OCI-LY3 (cell line): ENCODE data around the gene INHBB.

Experiments
- H2AFZ ChIP-seq: fragments of 200-600, 300-600 bp; shearing (Covaris generic); 2 replicates; pipeline ENCODE4 v1.6.0; 2014; ENCODE audit warnings: antibody characterized with exemption, low read depth, low read length
- H3K27ac ChIP-seq: fragments of 200-600, 300-600 bp; sonication (generic); 2 replicates; pipeline ENCODE4 v1.5.1; 2014; ENCODE audit warnings: mild to moderate bottlenecking, low read length, moderate library complexity, mixed read lengths
- H3K27me3 ChIP-seq: fragments of 200-600, 300-600 bp; sonication (generic); 2 replicates; pipeline ENCODE4 v1.6.1; 2014; ENCODE audit warnings: low read depth, low read length, mixed read lengths
- H3K36me3 ChIP-seq: fragments of 200-600, 300-600 bp; sonication (generic); replicated peaks from 2 replicates; pipeline ENCODE3; 2014; ENCODE audit warnings: low read depth, low read length, mixed read lengths
- H3K4me1 ChIP-seq: fragments of 300-600, 200-600 bp; sonication (generic); 2 replicates; pipeline ENCODE4 v1.6.1; 2014; ENCODE audit warnings: low read length, mixed read lengths
- H3K4me2 ChIP-seq: fragments of 200-600, 300-600 bp; sonication (generic); 2 replicates; pipeline ENCODE4 v1.6.1; 2014; ENCODE audit warnings: low read length, mixed read lengths
- H3K4me3 ChIP-seq: fragments of 300-600, 200-600 bp; sonication (generic); 2 replicates; pipeline ENCODE4 v1.5.1; 2014; ENCODE audit warnings: antibody characterized with exemption, mild to moderate bottlenecking, low read length, moderate library complexity
- H3K79me2 ChIP-seq: fragments of 300-600, 200-600 bp; shearing (Covaris generic); 2 replicates; pipeline ENCODE4 v1.6.1; 2014; ENCODE audit warnings: mild to moderate bottlenecking, low read length, mixed read lengths
- H3K9ac ChIP-seq: fragments of 300-600, 200-600 bp; shearing (Covaris generic); 2 replicates; pipeline ENCODE4 v1.6.0; 2014; ENCODE audit warnings: mild to moderate bottlenecking, low read length, moderate library complexity
- H3K9me3 ChIP-seq: fragments of 200-600, 300-600 bp; shearing (Covaris generic); 2 replicates; pipeline ENCODE4 v1.6.1; 2014; ENCODE audit warnings: low read length, mixed read lengths; ENCODE audit not compliant: insufficient read depth
- H4K20me1 ChIP-seq: fragments of 200-600, 300-600 bp; sonication (generic); 2 replicates; pipeline ENCODE4 v1.6.1; 2016; ENCODE audit warnings: low read length, mixed read lengths; ENCODE audit not compliant: insufficient read depth
- EZH2phosphoT487 ChIP-seq: fragments of 200-600 bp; shearing (Covaris generic); IDR thresholded peaks from 2 replicates; pipeline ENCODE4 v1.6.1; 2018; ENCODE audit warnings: antibody characterized with exemption, mixed run types, low read depth
- TF ChIP-seq, protein P1 (sequence below): fragments of 200-600, 300-600 bp; sonication (generic); IDR thresholded peaks from 2 replicates; pipeline ENCODE4 v1.5.1; 2014; ENCODE audit warnings: antibody characterized with exemption, low read length, low read depth

The INHBB gene

DNA sequence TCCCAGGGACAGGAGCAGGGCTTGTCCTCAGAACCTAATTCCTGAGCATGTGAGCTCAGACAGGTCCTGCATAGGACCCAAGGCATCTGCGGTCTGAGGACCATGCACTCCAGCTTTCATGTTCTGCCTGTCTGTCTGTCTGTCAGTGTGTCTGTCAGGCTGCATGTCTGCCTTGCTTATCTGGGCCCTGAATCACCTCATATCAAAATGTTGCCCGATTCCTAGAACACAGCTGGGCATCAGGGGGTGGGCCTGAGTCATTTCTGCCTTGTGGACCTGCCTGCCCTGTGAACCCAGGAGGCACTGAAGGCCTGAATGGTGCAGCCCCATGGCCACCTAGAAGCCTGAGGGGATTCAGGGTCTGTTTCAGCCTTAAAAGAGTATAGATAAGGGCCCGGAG lies 22.1 kb downstream of the INHBB start:
- H3K9me3 ChIP-seq, result no peaks in the 10 kb centered on the region
- no peaks in the 10 kb centered on the region for H3K36me3 ChIP-seq
- H3K27ac ChIP-seq, result no peak overlapping the region
- H3K27me3 ChIP-seq, result no peaks in the 10 kb centered on the region
- H4K20me1 ChIP-seq, result no peaks in the 10 kb centered on the region
- H3K79me2 ChIP-seq, result no peaks in the 10 kb centered on the region
- no peaks in the 10 kb centered on the region for H3K4me1 ChIP-seq
- no peak overlapping the region for H3K4me2 ChIP-seq
- no peak overlapping the region for H2AFZ ChIP-seq
- TF ChIP-seq, protein P1, sequence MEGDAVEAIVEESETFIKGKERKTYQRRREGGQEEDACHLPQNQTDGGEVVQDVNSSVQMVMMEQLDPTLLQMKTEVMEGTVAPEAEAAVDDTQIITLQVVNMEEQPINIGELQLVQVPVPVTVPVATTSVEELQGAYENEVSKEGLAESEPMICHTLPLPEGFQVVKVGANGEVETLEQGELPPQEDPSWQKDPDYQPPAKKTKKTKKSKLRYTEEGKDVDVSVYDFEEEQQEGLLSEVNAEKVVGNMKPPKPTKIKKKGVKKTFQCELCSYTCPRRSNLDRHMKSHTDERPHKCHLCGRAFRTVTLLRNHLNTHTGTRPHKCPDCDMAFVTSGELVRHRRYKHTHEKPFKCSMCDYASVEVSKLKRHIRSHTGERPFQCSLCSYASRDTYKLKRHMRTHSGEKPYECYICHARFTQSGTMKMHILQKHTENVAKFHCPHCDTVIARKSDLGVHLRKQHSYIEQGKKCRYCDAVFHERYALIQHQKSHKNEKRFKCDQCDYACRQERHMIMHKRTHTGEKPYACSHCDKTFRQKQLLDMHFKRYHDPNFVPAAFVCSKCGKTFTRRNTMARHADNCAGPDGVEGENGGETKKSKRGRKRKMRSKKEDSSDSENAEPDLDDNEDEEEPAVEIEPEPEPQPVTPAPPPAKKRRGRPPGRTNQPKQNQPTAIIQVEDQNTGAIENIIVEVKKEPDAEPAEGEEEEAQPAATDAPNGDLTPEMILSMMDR, result no peak
- no peak for TF ChIP-seq EZH2phosphoT487
- no peak overlapping the region for H3K9ac ChIP-seq
- H3K4me3 ChIP-seq, result no peak overlapping the region

DNA sequence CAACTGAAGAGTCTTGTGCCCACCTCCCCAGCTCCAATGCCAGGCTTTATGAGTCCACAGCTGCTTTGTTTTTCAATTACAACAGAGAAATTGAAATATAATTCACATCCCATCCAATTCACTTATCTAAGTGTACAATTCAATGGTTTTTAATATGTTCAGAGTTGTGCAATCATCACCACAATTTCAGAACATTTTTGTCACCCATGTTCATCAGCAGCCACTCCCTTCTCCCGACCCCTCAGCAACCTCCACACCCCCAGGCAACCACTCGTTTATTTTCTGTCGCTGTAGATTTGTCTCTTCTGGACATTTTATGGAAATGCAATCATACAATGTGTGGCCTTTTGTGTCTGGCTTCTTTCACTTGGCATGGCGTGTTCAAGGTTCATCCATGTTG lies 23.3 kb downstream of the INHBB start:
- no peaks in the 10 kb centered on the region for H3K36me3 ChIP-seq
- no peaks in the 10 kb centered on the region for H3K79me2 ChIP-seq
- no peak overlapping the region for H3K9ac ChIP-seq
- TF ChIP-seq EZH2phosphoT487, result no peak
- TF ChIP-seq, protein P1, result no peak
- H3K4me2 ChIP-seq, result no peak overlapping the region
- no peak overlapping the region for H3K27ac ChIP-seq
- no peak overlapping the region for H3K4me3 ChIP-seq
- no peaks in the 10 kb centered on the region for H4K20me1 ChIP-seq
- H3K27me3 ChIP-seq, result no peaks in the 10 kb centered on the region
- H2AFZ ChIP-seq, result no peak overlapping the region
- no peaks in the 10 kb centered on the region for H3K4me1 ChIP-seq
- H3K9me3 ChIP-seq, result no peaks in the 10 kb centered on the region

DNA sequence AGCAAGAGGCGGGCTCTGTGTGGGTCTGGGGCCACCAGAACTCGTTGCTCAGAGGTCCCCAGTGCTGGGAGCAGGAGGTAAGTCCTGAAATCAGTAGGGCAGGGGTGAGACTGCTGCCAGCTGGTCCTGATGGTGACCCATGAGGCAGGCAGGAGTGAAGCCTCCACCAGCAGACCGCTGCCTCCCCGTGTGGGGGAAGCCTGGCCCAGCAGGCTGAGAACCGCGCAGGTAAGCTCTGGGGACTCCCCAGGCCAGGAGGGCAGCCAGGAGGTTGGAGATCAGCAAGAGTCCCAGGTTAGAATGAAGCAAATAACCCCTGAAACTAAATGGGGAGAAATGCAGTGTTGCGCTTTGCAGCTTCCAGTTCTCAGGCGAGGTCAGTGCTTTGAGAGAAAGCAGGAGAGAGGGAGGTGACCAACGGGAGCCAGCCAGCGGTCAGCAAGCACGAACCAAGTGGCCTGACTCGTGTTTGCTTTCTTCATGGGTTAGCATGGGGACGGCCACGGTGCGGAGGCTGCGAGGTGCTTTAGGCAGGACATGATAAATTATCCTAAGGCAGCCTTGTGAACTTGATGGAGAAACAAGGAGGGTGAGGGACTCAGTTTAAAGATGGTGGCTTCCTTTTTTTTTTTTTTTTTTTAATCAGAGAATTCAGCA lies 26.2 kb downstream of the INHBB start:
- Histone ChIP-seq H3K9me3 (no peaks in the 10 kb centered on the region), H3K27ac (no peak overlapping the region), H3K4me1 (no peaks in the 10 kb centered on the region), H3K4me3 (no peak overlapping the region), H3K36me3 (no peaks in the 10 kb centered on the region), H2AFZ (no peak overlapping the region), H4K20me1 (no peaks in the 10 kb centered on the region), H3K79me2 (no peaks in the 10 kb centered on the region), H3K4me2 (no peak overlapping the region), H3K27me3 (no peaks in the 10 kb centered on the region), H3K9ac (no peak overlapping the region)
- no peak for TF ChIP-seq EZH2phosphoT487
- TF ChIP-seq, protein P1, result no peak

- Histone ChIP-seq H3K79me2 (no peaks in the 10 kb centered on the region), H3K4me1 (no peaks in the 10 kb centered on the region), H3K27me3 (no peaks in the 10 kb centered on the region), H3K27ac (no peak overlapping the region), H4K20me1 (no peaks in the 10 kb centered on the region), H3K36me3 (no peaks in the 10 kb centered on the region), H3K4me3 (no peak overlapping the region), H3K4me2 (no peak overlapping the region), H3K9me3 (no peaks in the 10 kb centered on the region), H2AFZ (no peak overlapping the region), H3K9ac (no peak overlapping the region)
- TF ChIP-seq, protein P1, result no peak
Measured at GRCh38 chr2:120372816-120373215, 26.9 kb downstream of the INHBB start.
